ENCODE results near the gene AMT. TPM values are rescaled to one million over a fixed set of nuclear protein-coding genes. Genes with fewer than 3 reads are reported as not detected.

The AMT gene
- total and polyA plus RNA-seq, 7 donors, result 0.80 to 5.3 (median 1.7) TPM

DNA sequence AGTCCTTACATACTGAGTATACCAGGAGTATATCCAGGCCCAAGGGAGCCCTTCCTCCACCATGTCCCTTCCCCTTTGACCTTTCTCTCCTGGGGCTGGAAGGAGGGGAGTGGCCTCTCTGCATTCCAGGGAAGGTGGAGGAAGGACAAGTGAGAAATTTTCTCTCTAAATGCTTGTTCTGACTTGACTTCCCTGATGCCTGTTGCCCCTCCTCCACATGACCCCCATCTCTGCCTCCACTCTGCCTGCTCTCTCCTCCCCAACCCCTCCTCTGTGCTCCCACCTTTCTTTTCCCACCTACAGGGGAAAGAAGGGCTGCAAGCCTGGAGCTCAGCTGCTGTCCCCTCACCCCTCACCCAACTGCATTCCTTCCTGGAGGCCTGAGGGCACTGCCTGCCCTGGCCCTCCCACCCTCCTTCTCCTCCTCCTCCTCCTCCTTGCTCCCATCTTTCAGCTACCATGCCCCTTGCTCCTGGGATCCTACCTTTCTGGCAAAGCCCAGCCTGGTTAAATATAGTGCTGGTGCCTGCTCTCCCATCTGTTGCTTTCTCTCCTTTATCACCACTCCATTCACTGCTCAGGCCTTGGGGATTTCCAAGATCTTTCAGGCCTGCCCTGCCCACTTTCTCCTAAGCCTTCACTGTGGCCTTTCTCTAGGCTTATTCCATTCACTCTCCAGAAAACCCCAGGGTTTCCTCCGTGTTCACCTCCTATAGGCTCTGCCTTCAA is 39.3 kb upstream of the AMT start:
- TF ChIP-seq, protein P1, sequence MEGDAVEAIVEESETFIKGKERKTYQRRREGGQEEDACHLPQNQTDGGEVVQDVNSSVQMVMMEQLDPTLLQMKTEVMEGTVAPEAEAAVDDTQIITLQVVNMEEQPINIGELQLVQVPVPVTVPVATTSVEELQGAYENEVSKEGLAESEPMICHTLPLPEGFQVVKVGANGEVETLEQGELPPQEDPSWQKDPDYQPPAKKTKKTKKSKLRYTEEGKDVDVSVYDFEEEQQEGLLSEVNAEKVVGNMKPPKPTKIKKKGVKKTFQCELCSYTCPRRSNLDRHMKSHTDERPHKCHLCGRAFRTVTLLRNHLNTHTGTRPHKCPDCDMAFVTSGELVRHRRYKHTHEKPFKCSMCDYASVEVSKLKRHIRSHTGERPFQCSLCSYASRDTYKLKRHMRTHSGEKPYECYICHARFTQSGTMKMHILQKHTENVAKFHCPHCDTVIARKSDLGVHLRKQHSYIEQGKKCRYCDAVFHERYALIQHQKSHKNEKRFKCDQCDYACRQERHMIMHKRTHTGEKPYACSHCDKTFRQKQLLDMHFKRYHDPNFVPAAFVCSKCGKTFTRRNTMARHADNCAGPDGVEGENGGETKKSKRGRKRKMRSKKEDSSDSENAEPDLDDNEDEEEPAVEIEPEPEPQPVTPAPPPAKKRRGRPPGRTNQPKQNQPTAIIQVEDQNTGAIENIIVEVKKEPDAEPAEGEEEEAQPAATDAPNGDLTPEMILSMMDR (IDR thresholded peaks at IDR 0.05), result no peak
- Histone ChIP-seq H3K27ac (peak overlapping the region; percentile 66), H3K4me3 (no peak overlapping the region), H3K4me1 (peaks cover 9% of the 10 kb centered on the region), H3K9me3 (no peaks in the 10 kb centered on the region), H3K36me3 (ENCODE audit: insufficient read depth in 1 of 2, low read depth in 1 of 2) (no peaks in the 10 kb centered on the region), H3K27me3 (ENCODE audit: insufficient read depth in 3 of 3, low read length in 2 of 3) (no peaks in the 10 kb centered on the region)
- peak in 2 of 4 donors; percentile 44 to 63 for ATAC-seq
- WGBS, 3 donors, result 9 to 29% (median 24%) methylated on average over 1 of the region's 1 CpG
- intact Hi-C loops (cut with DNase I), result no loop called here
- DNase-seq, result peak in 1 of 2 donors; percentile 28

DNA sequence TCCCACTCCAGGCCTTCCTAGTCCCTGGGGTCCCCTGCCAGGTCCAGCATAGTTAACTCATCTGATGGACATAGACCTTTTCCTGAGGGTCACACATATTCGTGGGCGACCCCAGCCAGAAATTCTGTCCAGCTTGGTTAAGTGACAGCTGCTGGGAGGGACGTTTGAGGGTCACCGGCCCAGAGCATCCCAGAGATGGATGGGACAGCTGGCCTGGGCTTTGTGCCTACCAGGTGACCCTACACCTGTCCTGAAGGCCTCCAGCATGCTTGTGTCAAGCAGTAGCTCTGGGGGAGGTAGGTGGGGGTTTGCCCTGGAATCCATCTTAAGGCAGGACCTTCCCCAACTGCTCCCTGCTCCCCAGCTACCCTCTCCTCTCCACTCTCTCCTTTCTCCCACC is 38.7 kb upstream of the AMT start:
- ATAC-seq (no peak), DNase-seq (no peak)
- H3K27me3 ChIP-seq (ENCODE audit: insufficient read depth in 3 of 3, low read length in 2 of 3), result no peaks in the 10 kb centered on the region
- TF ChIP-seq, protein P1 (IDR thresholded peaks at IDR 0.05), result no peak
- H3K27ac ChIP-seq, result no peak overlapping the region
- H3K36me3 ChIP-seq (ENCODE audit: insufficient read depth in 1 of 2, low read depth in 1 of 2), result no peaks in the 10 kb centered on the region
- H3K9me3 ChIP-seq, result no peaks in the 10 kb centered on the region
- intact Hi-C loops (cut with DNase I), result no loop called here
- no peak overlapping the region for H3K4me3 ChIP-seq
- WGBS, 3 donors, result 49 to 56% (median 56%) methylated on average over 4 of the region's 4 CpGs
- H3K4me1 ChIP-seq, result peaks cover 13% of the 10 kb centered on the region

DNA sequence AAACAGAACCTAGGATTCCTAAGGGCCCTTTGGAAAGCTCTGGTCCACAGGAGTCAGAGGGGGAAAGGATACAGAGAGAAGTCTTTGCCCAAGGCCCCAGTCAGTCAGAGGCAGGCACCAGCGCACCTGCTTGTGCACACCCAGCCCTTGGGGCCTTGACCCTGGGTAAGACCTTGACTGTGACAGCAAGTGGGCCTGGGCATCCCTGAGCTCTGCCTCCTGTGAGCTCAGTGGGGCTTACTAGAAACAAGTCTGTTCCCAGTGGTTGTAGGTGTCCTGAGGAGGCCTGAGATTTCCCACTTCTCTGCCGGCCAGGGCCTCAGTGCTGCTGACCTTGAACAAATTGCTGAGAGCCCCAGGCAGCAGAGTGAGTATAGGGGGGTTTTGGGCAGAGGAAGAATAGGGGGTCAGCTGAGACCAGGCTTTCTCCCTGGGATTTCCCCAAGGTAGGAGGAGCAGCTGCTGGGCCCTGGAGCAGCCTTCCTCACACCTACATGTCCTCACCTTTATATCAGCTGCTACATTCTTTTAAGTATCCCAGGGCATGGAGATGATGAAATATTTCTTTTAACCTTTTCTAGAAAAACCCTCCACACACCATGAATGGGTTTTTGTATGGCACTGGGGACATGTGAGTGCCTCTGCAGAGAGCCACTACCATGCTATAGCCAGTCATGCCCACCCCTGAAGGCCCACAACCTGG is 38.1 kb upstream of the AMT start:
- Histone ChIP-seq H3K9me3 (no peaks in the 10 kb centered on the region), H3K36me3 (ENCODE audit: insufficient read depth in 1 of 2, low read depth in 1 of 2) (no peaks in the 10 kb centered on the region), H3K27me3 (ENCODE audit: insufficient read depth in 3 of 3, low read length in 2 of 3) (no peaks in the 10 kb centered on the region), H3K4me1 (peaks cover 13% of the 10 kb centered on the region), H3K4me3 (no peak overlapping the region), H3K27ac (no peak overlapping the region)
- TF ChIP-seq, protein P1 (IDR thresholded peaks at IDR 0.05), result no peak
- 69 to 79% (median 70%) methylated on average over 2 of the region's 2 CpGs for WGBS, 3 donors
- ATAC-seq (no peak), DNase-seq (peak in 1 of 2 donors; percentile 42)
- intact Hi-C loops (cut with DNase I), result no loop called here

DNA sequence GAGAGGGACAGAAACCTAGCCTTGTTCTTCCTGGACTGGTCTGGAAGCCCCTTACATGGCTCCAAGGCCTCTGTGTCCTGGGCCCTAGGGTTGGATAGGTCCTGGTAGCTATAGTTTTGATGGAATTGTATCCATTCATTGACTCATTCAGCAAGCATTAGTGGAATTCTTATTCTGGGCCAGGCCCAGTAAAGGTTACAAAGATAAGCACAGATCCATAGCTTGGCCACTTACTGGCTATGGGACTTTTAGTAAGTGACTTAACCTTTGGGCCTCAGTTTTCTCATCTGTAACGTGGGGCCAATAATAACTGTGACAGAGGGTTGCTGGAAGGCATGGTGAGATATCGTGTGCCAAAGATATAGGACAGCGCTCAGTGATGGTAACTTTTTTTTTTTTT is 34.2 kb upstream of the AMT start:
- WGBS, 3 donors, result 83 to 91% (median 84%) methylated on average over 3 of the region's 3 CpGs
- H3K27ac ChIP-seq, result no peak overlapping the region
- no peak overlapping the region for H3K4me3 ChIP-seq
- intact Hi-C loops (cut with DNase I), result no loop called here
- DNase-seq (no peak), ATAC-seq (no peak)
- H3K36me3 ChIP-seq (ENCODE audit: insufficient read depth in 1 of 2, low read depth in 1 of 2), result no peaks in the 10 kb centered on the region
- TF ChIP-seq, protein P1 (IDR thresholded peaks at IDR 0.05), result no peak
- H3K9me3 ChIP-seq, result no peaks in the 10 kb centered on the region
- peaks cover 15% of the 10 kb centered on the region for H3K4me1 ChIP-seq
- H3K27me3 ChIP-seq (ENCODE audit: insufficient read depth in 3 of 3, low read length in 2 of 3), result no peaks in the 10 kb centered on the region

Measured in psoas muscle (tissue), 8 donors.